ENCODE data around the gene ILDR2. TPM values are rescaled to one million over a fixed set of nuclear protein-coding genes. Genes with fewer than 3 reads are reported as not detected.

ILDR2 gene
- total RNA-seq, 1 experiment from 2014 or later, result not detected

DNA sequence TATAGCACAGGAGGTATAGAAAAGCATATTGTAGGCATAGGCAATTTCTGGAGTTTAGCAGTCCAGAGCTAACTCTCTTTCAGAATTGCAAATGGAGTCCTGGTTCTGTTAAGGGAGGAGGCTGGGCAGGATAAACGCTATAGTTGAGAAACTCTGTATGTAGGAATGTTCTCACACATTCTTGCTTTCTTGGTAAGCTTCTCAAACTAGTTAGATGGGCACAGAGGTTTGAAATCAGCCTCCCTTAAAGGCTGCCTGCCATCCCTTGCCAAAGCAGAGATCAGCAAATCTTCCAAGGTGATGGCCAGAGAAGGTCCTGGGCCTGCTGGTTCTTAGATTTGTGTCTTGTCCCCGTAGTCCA is 56.4 kb downstream of the ILDR2 start:
- H3K36me3 ChIP-seq (ENCODE audit: insufficient read depth, low read length, poor library complexity, severe bottlenecking), result no peaks in the 10 kb centered on the region
- CTCF ChIA-PET, result no interaction called here
- no peak for DNase-seq (ENCODE audit: low spot score)
- POLR2A ChIA-PET (ENCODE audit: low non-redundant PET), result no interaction called here
- H3K4me3 ChIP-seq (ENCODE audit: low read depth, low read length, poor library complexity, severe bottlenecking), result no peak overlapping the region
- intact Hi-C loops (cut with micrococcal nuclease; ENCODE audit: unreplicated experiment), result loop anchor here (2.0 to 5.0 kb wide), 2 partner anchors 58 to 138 kb away; partner anchors contain the start of gene ILDR2
- no TSS peak for BruUV-seq (replicated peaks)
- peaks cover 89% of the 10 kb centered on the region for H3K27me3 ChIP-seq (replicated peaks; ENCODE audit: insufficient read depth, low read depth, low read length, poor library complexity)
- H3K4me1 ChIP-seq (ENCODE audit: insufficient read depth, low read length, poor library complexity, severe bottlenecking), result no peaks in the 10 kb centered on the region
- no peaks in the 10 kb centered on the region for H3K9me3 ChIP-seq (ENCODE audit: low read depth, low read length, poor library complexity, severe bottlenecking)
- no peak overlapping the region for H3K27ac ChIP-seq (ENCODE audit: low read depth, low read length, poor library complexity, severe bottlenecking)
- TF ChIP-seq EZH2 (IDR thresholded peaks at IDR 0.05; ENCODE audit: borderline replicate concordance, low read depth, low read length, poor library complexity, severe bottlenecking), result no peak
- TF ChIP-seq, protein P1, sequence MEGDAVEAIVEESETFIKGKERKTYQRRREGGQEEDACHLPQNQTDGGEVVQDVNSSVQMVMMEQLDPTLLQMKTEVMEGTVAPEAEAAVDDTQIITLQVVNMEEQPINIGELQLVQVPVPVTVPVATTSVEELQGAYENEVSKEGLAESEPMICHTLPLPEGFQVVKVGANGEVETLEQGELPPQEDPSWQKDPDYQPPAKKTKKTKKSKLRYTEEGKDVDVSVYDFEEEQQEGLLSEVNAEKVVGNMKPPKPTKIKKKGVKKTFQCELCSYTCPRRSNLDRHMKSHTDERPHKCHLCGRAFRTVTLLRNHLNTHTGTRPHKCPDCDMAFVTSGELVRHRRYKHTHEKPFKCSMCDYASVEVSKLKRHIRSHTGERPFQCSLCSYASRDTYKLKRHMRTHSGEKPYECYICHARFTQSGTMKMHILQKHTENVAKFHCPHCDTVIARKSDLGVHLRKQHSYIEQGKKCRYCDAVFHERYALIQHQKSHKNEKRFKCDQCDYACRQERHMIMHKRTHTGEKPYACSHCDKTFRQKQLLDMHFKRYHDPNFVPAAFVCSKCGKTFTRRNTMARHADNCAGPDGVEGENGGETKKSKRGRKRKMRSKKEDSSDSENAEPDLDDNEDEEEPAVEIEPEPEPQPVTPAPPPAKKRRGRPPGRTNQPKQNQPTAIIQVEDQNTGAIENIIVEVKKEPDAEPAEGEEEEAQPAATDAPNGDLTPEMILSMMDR (conservative IDR thresholded peaks at IDR 0.05; ENCODE audit: low read depth, low read length), result no peak

DNA sequence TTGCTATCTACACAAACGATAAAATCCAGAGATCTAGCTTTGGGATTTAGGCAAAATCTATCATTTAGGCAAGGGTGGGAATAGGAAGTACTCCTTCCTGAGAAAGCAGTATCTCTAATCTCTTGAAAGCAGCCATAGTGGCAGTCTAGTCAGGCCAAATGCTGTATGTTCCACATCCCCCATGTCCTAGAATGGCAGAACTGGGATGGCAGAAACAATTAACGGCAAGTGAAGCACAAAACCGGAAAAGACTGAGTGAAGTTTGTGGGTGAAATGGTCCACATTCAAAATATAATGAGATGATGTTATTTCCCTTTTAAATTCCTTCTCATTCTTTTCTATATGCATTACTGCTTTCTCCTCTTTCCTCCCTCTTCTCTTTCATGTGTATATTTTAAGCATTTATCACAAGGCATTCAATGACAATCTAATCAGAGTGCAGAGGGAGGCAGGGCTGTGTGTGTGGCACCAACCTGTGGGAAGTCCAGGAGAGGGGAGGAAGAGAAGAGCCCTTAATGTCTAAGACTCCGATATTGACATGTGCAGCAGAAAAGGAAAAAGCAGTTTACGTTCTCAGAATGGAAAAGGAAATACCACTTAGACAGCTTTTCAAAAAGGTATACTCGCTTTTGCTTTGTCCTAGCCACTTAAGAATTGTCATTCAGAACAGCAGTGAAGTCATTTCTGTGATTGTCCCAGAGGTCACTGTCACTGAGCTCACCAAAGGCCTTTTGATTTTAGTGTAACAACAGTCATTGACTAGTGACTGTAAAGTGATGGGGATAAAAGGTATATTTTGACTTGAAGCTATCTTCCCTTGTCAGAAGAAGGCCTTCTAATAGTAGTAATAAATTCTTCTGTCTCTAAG is 57.0 kb downstream of the ILDR2 start:
- POLR2A ChIA-PET (ENCODE audit: low non-redundant PET), result no interaction called here
- intact Hi-C loops (cut with micrococcal nuclease; ENCODE audit: unreplicated experiment), result loop anchor here (2.0 to 5.0 kb wide), 2 partner anchors 59 to 138 kb away; partner anchors contain the start of gene ILDR2
- Histone ChIP-seq H3K4me3 (ENCODE audit: low read depth, low read length, poor library complexity, severe bottlenecking) (no peak overlapping the region), H3K36me3 (ENCODE audit: insufficient read depth, low read length, poor library complexity, severe bottlenecking) (no peaks in the 10 kb centered on the region), H3K27ac (ENCODE audit: low read depth, low read length, poor library complexity, severe bottlenecking) (no peak overlapping the region), H3K9me3 (ENCODE audit: low read depth, low read length, poor library complexity, severe bottlenecking) (no peaks in the 10 kb centered on the region), H3K4me1 (ENCODE audit: insufficient read depth, low read length, poor library complexity, severe bottlenecking) (no peaks in the 10 kb centered on the region), H3K27me3 (replicated peaks; ENCODE audit: insufficient read depth, low read depth, low read length, poor library complexity) (peaks cover 91% of the 10 kb centered on the region)
- no peak for TF ChIP-seq EZH2 (IDR thresholded peaks at IDR 0.05; ENCODE audit: borderline replicate concordance, low read depth, low read length, poor library complexity, severe bottlenecking)
- TF ChIP-seq, protein P1 (conservative IDR thresholded peaks at IDR 0.05; ENCODE audit: low read depth, low read length), result no peak
- CTCF ChIA-PET, result interaction anchor here (0.6 kb wide), 1 partner anchor 290 kb away, joined by 6 read pairs; no protein-coding TSS in a partner anchor
- DNase-seq (ENCODE audit: low spot score), result no peak
- no TSS peak for BruUV-seq (replicated peaks)

DNA sequence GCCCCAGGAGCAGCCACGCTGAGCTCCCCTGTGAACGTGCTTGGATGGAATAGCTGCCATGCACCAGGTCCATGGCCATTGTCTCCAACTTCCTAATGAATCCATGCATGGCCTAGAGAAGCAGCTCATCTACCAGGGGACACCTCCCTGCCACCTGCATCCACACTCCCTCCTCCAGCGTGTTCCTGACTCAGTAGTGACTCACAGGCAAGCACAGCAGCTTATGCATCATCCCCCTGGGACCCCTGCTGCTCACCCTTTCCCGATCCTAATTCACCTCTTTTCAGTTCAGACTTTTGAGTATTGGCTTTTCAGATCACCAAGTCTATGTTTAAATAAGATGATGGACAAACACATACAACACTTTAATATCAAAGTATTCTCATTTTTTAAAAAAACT is 59.4 kb downstream of the ILDR2 start:
- no peak overlapping the region for H3K4me3 ChIP-seq (ENCODE audit: low read depth, low read length, poor library complexity, severe bottlenecking)
- ChIA-PET CTCF (no interaction called here), POLR2A (ENCODE audit: low non-redundant PET) (no interaction called here)
- peaks cover 73% of the 10 kb centered on the region for H3K27me3 ChIP-seq (replicated peaks; ENCODE audit: insufficient read depth, low read depth, low read length, poor library complexity)
- no peaks in the 10 kb centered on the region for H3K36me3 ChIP-seq (ENCODE audit: insufficient read depth, low read length, poor library complexity, severe bottlenecking)
- intact Hi-C loops (cut with micrococcal nuclease; ENCODE audit: unreplicated experiment), result loop anchor here (5.0 kb wide), 1 partner anchor 61 kb away; the partner anchor contains the start of gene ILDR2
- no peak for TF ChIP-seq EZH2 (IDR thresholded peaks at IDR 0.05; ENCODE audit: borderline replicate concordance, low read depth, low read length, poor library complexity, severe bottlenecking)
- TF ChIP-seq, protein P1 (conservative IDR thresholded peaks at IDR 0.05; ENCODE audit: low read depth, low read length), result no peak
- peak; percentile 40 for DNase-seq (ENCODE audit: low spot score)
- no peaks in the 10 kb centered on the region for H3K4me1 ChIP-seq (ENCODE audit: insufficient read depth, low read length, poor library complexity, severe bottlenecking)
- peaks cover 9% of the 10 kb centered on the region for H3K9me3 ChIP-seq (ENCODE audit: low read depth, low read length, poor library complexity, severe bottlenecking)
- H3K27ac ChIP-seq (ENCODE audit: low read depth, low read length, poor library complexity, severe bottlenecking), result no peak overlapping the region
- BruUV-seq (replicated peaks), result no TSS peak

All from A673 (cell line).